HL-60 (cell line): ENCODE results near the gene AMZ1.
"Not testable (repeated sequence)": the region's sequence is repeated elsewhere in the genome, so short reads cannot be mapped to it uniquely, and the experiment has no call there.

Source experiments
- DNase-seq, 2 experiments: peaks; one replicate each; pipeline ENCODE4 v3.0.0-alpha.2; 2010 to 2020; ENCODE audit warnings: low read depth in 1 of 2, low spot score in 1 of 2
- H3K27ac ChIP-seq: fragments of 250-450 bp; sonication (Bioruptor Pico); replicated peaks from 2 replicates; pipeline ENCODE4 v1.5.1; 2020; ENCODE audit warnings: mild to moderate bottlenecking, moderate library complexity
- H3K27me3 ChIP-seq: fragments of 250-450 bp; sonication (Bioruptor Pico); 2 replicates; pipeline ENCODE4 v1.5.1; 2021; ENCODE audit warnings: mild to moderate bottlenecking, moderate library complexity; ENCODE audit not compliant: insufficient read depth, poor library complexity, severe bottlenecking
- H3K4me3 ChIP-seq: replicated peaks from 2 replicates; pipeline ENCODE4 v1.5.1; 2011; ENCODE audit warnings: mild to moderate bottlenecking, control low read depth, low read length; ENCODE audit not compliant: insufficient read depth
- CTCF ChIP-seq: IDR thresholded peaks from one replicate; pipeline ENCODE4 v1.5.1; 2011; ENCODE audit warnings: low read length, control low read depth, inconsistent platforms; ENCODE audit not compliant: insufficient read depth
- GABPA ChIP-seq: IDR thresholded peaks from 2 replicates; pipeline ENCODE4 v1.6.1; 2012; ENCODE audit warnings: low read depth
- POLR2AphosphoS5 ChIP-seq: IDR thresholded peaks from 2 replicates; pipeline ENCODE4 v1.6.1; 2012; ENCODE audit warnings: low read depth
- REST ChIP-seq: IDR thresholded peaks from 2 replicates; pipeline ENCODE4 v1.6.1; 2012; ENCODE audit warnings: low read depth; ENCODE audit not compliant: insufficient replicate concordance
- SPI1 ChIP-seq: IDR thresholded peaks from 2 replicates; pipeline ENCODE4 v1.6.1; 2012; ENCODE audit warnings: low read depth, mild to moderate bottlenecking, borderline replicate concordance

AMZ1 gene

GRCh38 chr7:2726316-2727018 is 38.5 kb downstream of the AMZ1 start:
- no peaks in the 10 kb centered on the region for H3K27me3 ChIP-seq
- no peak overlapping the region for H3K27ac ChIP-seq
- H3K4me3 ChIP-seq = no peak overlapping the region
- TF ChIP-seq POLR2AphosphoS5 (no peak), GABPA (no peak), REST (no peak), CTCF (no peak), SPI1 (no peak)
- no peak for DNase-seq

GRCh38 chr7:2727206-2727605 is 39.2 kb downstream of the AMZ1 start:
- not testable (repeated sequence) for H3K27me3 ChIP-seq, H3K4me3 ChIP-seq, H3K27ac ChIP-seq, DNase-seq

- TF ChIP-seq SPI1 (peak; percentile 8; the same call in 1 of the 2 replicates), REST (no peak)
- Histone ChIP-seq H3K27me3 (no peaks in the 10 kb centered on the region), H3K4me3 (no peak overlapping the region), H3K27ac (peak overlapping the region; percentile 49)
- no peak for DNase-seq
Measured at GRCh38 chr7:2728316-2729030, 40.5 kb downstream of the AMZ1 start.

DNA sequence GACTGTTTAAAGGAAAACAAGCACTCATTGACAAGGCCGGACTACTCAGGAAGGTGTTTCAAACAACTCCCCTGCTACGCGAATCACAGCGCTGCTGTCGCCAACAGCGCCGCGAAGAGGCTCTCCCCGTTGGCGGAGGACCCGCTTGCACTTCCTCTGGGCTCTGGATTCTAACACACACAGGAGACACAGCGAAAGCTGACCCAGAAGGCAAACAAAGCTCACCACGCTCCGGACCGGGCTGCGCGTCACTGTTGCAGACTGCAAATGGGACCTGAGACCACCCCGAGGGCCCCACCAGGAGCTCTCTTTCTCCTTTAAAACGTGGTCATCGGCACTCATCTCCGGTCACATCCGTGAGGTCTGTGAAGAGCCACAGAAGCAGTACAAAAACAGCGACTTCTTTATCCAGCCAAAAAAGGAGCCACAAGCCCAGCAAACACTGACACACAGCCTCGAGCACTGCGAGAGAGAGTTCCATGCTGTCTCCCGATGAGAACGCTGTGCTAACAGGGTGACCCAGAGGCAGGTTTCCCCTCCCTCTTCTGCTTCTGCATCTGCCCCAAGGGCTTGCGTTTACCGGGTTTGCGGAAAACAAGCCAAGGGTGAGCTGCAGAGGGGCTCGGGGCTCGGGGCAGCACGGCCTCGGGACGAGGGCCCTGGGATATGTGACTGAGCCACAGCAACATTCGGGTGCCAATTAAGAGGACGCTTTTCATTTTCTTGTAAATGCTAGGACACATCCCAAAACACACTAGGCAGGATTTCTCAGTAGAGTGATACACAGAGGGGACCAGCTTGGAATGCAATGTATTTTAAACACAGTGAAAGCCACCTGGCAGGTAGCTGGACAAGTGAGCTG is 41.3 kb downstream of the AMZ1 start:
- Histone ChIP-seq H3K27ac (peak overlapping the region; percentile 49), H3K27me3 (no peaks in the 10 kb centered on the region)
- no peak for DNase-seq

More for the DNA sequence above, 41.3 kb downstream of the AMZ1 start:
- H3K4me3 ChIP-seq = no peak overlapping the region
- TF ChIP-seq SPI1 = no peak
- no peak for TF ChIP-seq CTCF
- no peak for TF ChIP-seq GABPA
- no peak for TF ChIP-seq REST
- no peak for TF ChIP-seq POLR2AphosphoS5
